Mucosa of gallbladder (tissue), 1 donor: ENCODE data around the gene PACS1. TPM values are rescaled to one million over a fixed set of nuclear protein-coding genes. Genes with fewer than 3 reads are reported as not detected.

Source experiments
- DNase-seq: peaks from one replicate; pipeline ENCODE4 v3.0.0-alpha.2; 2020; ENCODE audit warnings: low spot score
- total RNA-seq: library from RNA; stranded (reverse); gene quantifications from one replicate; pipeline ENCODE4 v1.2.1, GENCODE V29; 2021
- donor health status: DM: no; HTN: no; CAD: no.

Gene PACS1
- total RNA-seq, 1 donor from 2014 or later = 68.0 TPM

GRCh38 chr11:66224226-66224855 is 154.3 kb downstream of the PACS1 start:
- no peak for DNase-seq

GRCh38 chr11:66225066-66225465 is 155.0 kb downstream of the PACS1 start:
- DNase-seq = no peak

- DNase-seq = no peak
Measured at GRCh38 chr11:66226101-66226500, 156.0 kb downstream of the PACS1 start.

GRCh38 chr11:66227700-66228099 is 157.6 kb downstream of the PACS1 start:
- no peak for DNase-seq

GRCh38 chr11:66228521-66228920 is 158.4 kb downstream of the PACS1 start:
- peak; percentile 31 for DNase-seq

- DNase-seq = no peak
Measured at GRCh38 chr11:66230156-66230555, 160.1 kb downstream of the PACS1 start.

GRCh38 chr11:66230978-66231377 is 160.9 kb downstream of the PACS1 start:
- no peak for DNase-seq

GRCh38 chr11:66231561-66231960 is 161.5 kb downstream of the PACS1 start:
- DNase-seq = no peak

- no peak for DNase-seq
Measured at GRCh38 chr11:66232769-66233168, 162.7 kb downstream of the PACS1 start.

- DNase-seq = no peak
Measured at GRCh38 chr11:66233301-66233700, 163.2 kb downstream of the PACS1 start.

GRCh38 chr11:66235141-66235540 is 165.1 kb downstream of the PACS1 start:
- no peak for DNase-seq

GRCh38 chr11:66237867-66238266 is 167.8 kb downstream of the PACS1 start:
- DNase-seq = no peak

- no peak for DNase-seq
Measured at GRCh38 chr11:66238786-66239413, 168.8 kb downstream of the PACS1 start.

- no peak for DNase-seq
Measured at GRCh38 chr11:66239511-66239910, 169.4 kb downstream of the PACS1 start.

GRCh38 chr11:66239998-66240780 is 170.1 kb downstream of the PACS1 start:
- DNase-seq = no peak

GRCh38 chr11:66240781-66241136 is 170.7 kb downstream of the PACS1 start:
- DNase-seq = no peak

GRCh38 chr11:66242095-66242765 is 172.2 kb downstream of the PACS1 start:
- DNase-seq = no peak

- DNase-seq = no peak
Measured at GRCh38 chr11:66243782-66244535, 173.9 kb downstream of the PACS1 start.

GRCh38 chr11:66247295-66247694 is 177.2 kb downstream of the PACS1 start:
- DNase-seq = no peak

GRCh38 chr11:66247801-66248200 is 177.7 kb downstream of the PACS1 start:
- no peak for DNase-seq

- no peak for DNase-seq
Measured at GRCh38 chr11:66248903-66249302, 178.8 kb downstream of the PACS1 start.

GRCh38 chr11:66251809-66252208 is 181.7 kb downstream of the PACS1 start:
- DNase-seq = no peak
